Transverse colon (tissue), 4 donors: ENCODE measurements around the gene LIPT2. TPM values are rescaled to one million over a fixed set of nuclear protein-coding genes. Genes with fewer than 3 reads are reported as not detected.

Experiments
- DNase-seq: peaks from one replicate; pipeline ENCODE4 v3.0.0-alpha.2; 2019
- H3K27ac ChIP-seq, 4 donors: fragments of 200-600 bp; sonication (generic); 2 replicates each; pipeline ENCODE4 v1.5.1; 2016 to 2018; ENCODE audit warnings: inconsistent platforms in 4 of 4
- H3K27me3 ChIP-seq: fragments of 200-600 bp; sonication (generic); 2 replicates; pipeline ENCODE4 v1.5.1; 2017; ENCODE audit warnings: inconsistent platforms
- H3K36me3 ChIP-seq, 4 donors: fragments of 200-600 bp; sonication (generic); 2 replicates each; pipeline ENCODE4 v1.5.1; 2017 to 2019; ENCODE audit warnings: inconsistent platforms in 4 of 4
- H3K4me1 ChIP-seq, 4 donors: fragments of 200-600 bp; sonication (generic); 2 replicates each; pipeline ENCODE4 v1.5.1; 2017 to 2020; ENCODE audit warnings: inconsistent platforms in 4 of 4
- H3K4me3 ChIP-seq, 4 donors: fragments of 200-600 bp; sonication (generic); 1 replicate in 1 of 4; 2 replicates in 3 of 4; pipeline versions ENCODE4 v1.5.1 to v1.6.1; 2017 to 2019; ENCODE audit warnings: inconsistent platforms in 4 of 4
- H3K9me3 ChIP-seq, 2 donors: fragments of 200-600 bp; sonication (generic); 2 replicates each; pipeline ENCODE4 v1.5.1; 2017 to 2019; ENCODE audit warnings: inconsistent platforms in 2 of 2
- EP300 ChIP-seq: sonication (generic); formaldehyde crosslinking; IDR thresholded peaks from one replicate; pipeline ENCODE4 v1.6.1; 2017; ENCODE audit warnings: antibody characterized with exemption, low read depth
- POLR2A ChIP-seq: fragments of 450-650 bp; IDR thresholded peaks from one replicate; pipeline ENCODE4 v1.6.1; 2016; ENCODE audit warnings: antibody characterized with exemption, mild to moderate bottlenecking, moderate library complexity
- POLR2AphosphoS5 ChIP-seq, 3 donors: sonication (generic); formaldehyde crosslinking; IDR thresholded peaks; one replicate each; pipeline ENCODE4 v1.6.1; 2016; ENCODE audit warnings: antibody characterized with exemption in 3 of 3
- WGBS, 2 donors: methylation state at CpG; one replicate each; pipeline ENCODE4 v1.1.5; 2018; ENCODE audit warnings: low coverage in 1 of 2; 5-methylcytosine and 5-hydroxymethylcytosine counted together
- in situ Hi-C, 4 donors: fragments of 200-750 bp; cut with MboI; loops; one replicate each; pipeline versions ENCODE4 v1.15.0 to v1.15.1; 2017; ENCODE audit warnings: low sequenced_read_pairs in 3 of 4, low pct_ligation_motif_present in 1 of 4, low pct_unique_long_range_greater_than_20kb in 1 of 4
- intact Hi-C: fragments of 100-400 bp; cut with DNase I; formaldehyde crosslinking; loops from one replicate; pipeline ENCODE4 v1.15.1; 2023; ENCODE audit warnings: low total_unique reads
- total RNA-seq, 4 donors: library from RNA; depleted of rRNA; stranded (reverse); fragments of >200 nt; gene quantifications; one replicate each; pipeline ENCODE4 v1.1.0, GENCODE V29; 2016
- TF ChIP-seq, protein P1 (sequence below), 5 experiments: fragments of 200-600 bp in 3 of 5; fragments of 450-650 bp in 2 of 5; sonication (generic) in 3 of 5; IDR thresholded peaks; 1 replicate in 2 of 5; 2 replicates in 3 of 5; pipeline ENCODE4 v1.5.1; 2016 to 2017; ENCODE audit warnings: antibody characterized with exemption in 5 of 5, inconsistent platforms in 3 of 5, mild to moderate bottlenecking in 2 of 5, moderate library complexity in 1 of 5

The LIPT2 gene
- total RNA-seq, 4 donors from 2014 or later, result 4.1 to 11.6 (median 5.8) TPM

DNA sequence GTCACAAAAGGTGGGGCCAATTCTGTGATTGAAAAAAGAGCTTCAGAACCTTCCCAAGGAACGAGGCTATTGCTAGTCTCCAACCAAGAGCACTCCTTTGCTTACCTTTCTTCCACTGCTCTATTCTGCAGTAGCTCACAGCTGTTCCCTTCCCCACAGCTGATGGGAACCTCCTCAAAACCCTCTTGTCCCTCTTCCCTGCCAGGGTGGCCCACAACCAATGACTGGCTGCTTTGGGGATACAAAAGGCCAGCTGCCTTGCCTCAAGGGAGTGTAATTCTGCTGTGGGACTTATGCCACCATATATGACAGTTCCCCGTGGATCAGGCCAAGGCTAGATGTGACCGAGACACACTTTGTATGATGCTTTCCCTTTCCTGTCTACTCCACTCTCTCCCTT lies 41.2 kb downstream of the LIPT2 start:
- no peak for TF ChIP-seq POLR2A
- no peak for TF ChIP-seq POLR2AphosphoS5 (IDR thresholded peaks at IDR 0.05)
- TF ChIP-seq, protein P1, sequence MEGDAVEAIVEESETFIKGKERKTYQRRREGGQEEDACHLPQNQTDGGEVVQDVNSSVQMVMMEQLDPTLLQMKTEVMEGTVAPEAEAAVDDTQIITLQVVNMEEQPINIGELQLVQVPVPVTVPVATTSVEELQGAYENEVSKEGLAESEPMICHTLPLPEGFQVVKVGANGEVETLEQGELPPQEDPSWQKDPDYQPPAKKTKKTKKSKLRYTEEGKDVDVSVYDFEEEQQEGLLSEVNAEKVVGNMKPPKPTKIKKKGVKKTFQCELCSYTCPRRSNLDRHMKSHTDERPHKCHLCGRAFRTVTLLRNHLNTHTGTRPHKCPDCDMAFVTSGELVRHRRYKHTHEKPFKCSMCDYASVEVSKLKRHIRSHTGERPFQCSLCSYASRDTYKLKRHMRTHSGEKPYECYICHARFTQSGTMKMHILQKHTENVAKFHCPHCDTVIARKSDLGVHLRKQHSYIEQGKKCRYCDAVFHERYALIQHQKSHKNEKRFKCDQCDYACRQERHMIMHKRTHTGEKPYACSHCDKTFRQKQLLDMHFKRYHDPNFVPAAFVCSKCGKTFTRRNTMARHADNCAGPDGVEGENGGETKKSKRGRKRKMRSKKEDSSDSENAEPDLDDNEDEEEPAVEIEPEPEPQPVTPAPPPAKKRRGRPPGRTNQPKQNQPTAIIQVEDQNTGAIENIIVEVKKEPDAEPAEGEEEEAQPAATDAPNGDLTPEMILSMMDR (IDR thresholded peaks at IDR 0.05), result no peak
- no peak for TF ChIP-seq EP300
- in situ Hi-C loops, result loop anchor here (5.0 to 25.0 kb wide), 5 partner anchors 112 to 285 kb away; partner anchors contain the start of genes CHRDL2 (in 3 of the 4) and RNF169 (in 3 of the 4)
- intact Hi-C loops, result loop anchor here (2.0 to 5.0 kb wide), 2 partner anchors 190 to 285 kb away; no protein-coding TSS in a partner anchor

DNA sequence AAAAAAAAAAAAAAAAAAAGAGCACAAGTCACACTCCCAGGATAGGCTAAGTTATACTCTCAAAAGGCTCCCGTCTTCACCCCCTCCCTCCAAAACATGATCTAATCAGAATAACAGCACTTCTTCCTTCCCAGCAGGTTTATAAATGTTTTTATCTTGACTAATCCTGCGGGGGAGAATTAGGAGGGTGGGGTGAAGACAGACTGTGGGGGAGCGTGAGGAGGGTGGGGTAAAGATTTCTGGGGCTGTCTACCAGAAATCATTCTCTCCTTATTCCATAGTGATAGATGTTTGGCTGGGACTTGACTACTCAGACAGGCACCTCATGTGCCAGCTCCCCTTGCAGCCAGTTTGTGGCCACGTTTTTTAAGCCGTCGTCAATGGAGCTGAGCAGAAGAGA lies 43.2 kb downstream of the LIPT2 start:
- intact Hi-C loops, result loop anchor here (5.0 kb wide), 1 partner anchor 287 kb away; no protein-coding TSS in a partner anchor

More for the DNA sequence above, 41.2 kb downstream of the LIPT2 start:
- H3K27me3 ChIP-seq, result no peaks in the 10 kb centered on the region
- DNase-seq, result no peak
- H3K4me1 ChIP-seq, result peaks cover 0 to 9% (median 2%) of the 10 kb centered on the region in 4 donors
- H3K9me3 ChIP-seq, result no peaks in the 10 kb centered on the region
- H3K36me3 ChIP-seq, result peaks cover 0 to 3% (median 0%) of the 10 kb centered on the region in 4 donors
- no peak overlapping the region for H3K4me3 ChIP-seq
- 79% methylated on average over 3 of the region's 3 CpGs; no CpG with 5 or more reads in 1 of the 2 donors for WGBS, 2 donors
- H3K27ac ChIP-seq, result no peak overlapping the region

DNA sequence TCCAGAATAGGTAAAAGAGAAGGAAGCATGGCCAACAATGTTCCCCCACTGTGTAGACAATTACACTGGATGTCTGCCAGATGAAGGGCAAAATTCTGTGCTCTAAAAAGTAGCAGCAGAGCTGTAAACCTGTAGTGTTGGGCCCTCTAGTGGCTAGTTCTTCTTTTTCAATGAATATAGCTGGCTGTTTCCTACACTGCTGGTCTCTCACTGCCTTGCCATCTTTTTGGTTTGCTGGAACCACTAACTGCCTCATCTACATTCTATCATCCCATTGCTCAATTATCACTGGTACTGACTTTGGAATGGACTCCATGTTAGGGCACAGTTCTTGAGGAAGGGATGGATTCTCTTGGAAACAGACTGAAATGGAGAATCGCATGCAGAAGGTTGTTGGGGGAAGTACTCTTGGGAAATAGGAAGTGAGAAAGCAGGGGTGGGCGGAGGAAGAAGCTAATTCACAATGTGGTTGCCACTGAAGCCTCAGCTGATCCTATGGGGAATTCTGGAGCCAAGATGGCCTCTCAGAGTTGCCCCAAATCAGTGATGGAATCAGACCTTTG lies 44.1 kb downstream of the LIPT2 start:
- Histone ChIP-seq H3K9me3 (no peaks in the 10 kb centered on the region), H3K4me1 (peaks cover 2 to 16% (median 8%) of the 10 kb centered on the region in 4 donors), H3K27ac (no peak overlapping the region), H3K27me3 (no peaks in the 10 kb centered on the region), H3K36me3 (no peaks in the 10 kb centered on the region), H3K4me3 (no peak overlapping the region)
- DNase-seq, result peak; percentile 39
- in situ Hi-C loops, result loop anchor here (5.0 to 10.0 kb wide), 5 partner anchors 55 to 197 kb away; partner anchors contain the start of gene PGM2L1 (in 1 of the 4)
- 70 to 75% methylated on average over 2 of the region's 2 CpGs for WGBS, 2 donors
- intact Hi-C loops, result loop anchor here (2.0 kb wide), 1 partner anchor 195 kb away; no protein-coding TSS in a partner anchor
- TF ChIP-seq POLR2A (no peak), POLR2AphosphoS5 (IDR thresholded peaks at IDR 0.05) (no peak), EP300 (no peak)
- TF ChIP-seq, protein P1 (IDR thresholded peaks at IDR 0.05), result peak; percentile 55 to 82 (median 70)

More for the DNA sequence above, 43.2 kb downstream of the LIPT2 start:
- no peak for DNase-seq
- in situ Hi-C loops, result loop anchor here (5.0 to 25.0 kb wide), 5 partner anchors 114 to 287 kb away; partner anchors contain the start of genes CHRDL2 (in 3 of the 4) and RNF169 (in 3 of the 4)
- peaks cover 0 to 9% (median 2%) of the 10 kb centered on the region in 4 donors for H3K4me1 ChIP-seq
- H3K9me3 ChIP-seq, result no peaks in the 10 kb centered on the region
- no peak overlapping the region for H3K27ac ChIP-seq
- H3K36me3 ChIP-seq, result no peaks in the 10 kb centered on the region
- WGBS, 2 donors, result 79 to 84% methylated on average over 6 of the region's 6 CpGs
- H3K4me3 ChIP-seq, result no peak overlapping the region
- TF ChIP-seq EP300 (no peak), POLR2A (no peak), POLR2AphosphoS5 (IDR thresholded peaks at IDR 0.05) (no peak)
- TF ChIP-seq, protein P1 (IDR thresholded peaks at IDR 0.05), result no peak
- no peaks in the 10 kb centered on the region for H3K27me3 ChIP-seq

DNA sequence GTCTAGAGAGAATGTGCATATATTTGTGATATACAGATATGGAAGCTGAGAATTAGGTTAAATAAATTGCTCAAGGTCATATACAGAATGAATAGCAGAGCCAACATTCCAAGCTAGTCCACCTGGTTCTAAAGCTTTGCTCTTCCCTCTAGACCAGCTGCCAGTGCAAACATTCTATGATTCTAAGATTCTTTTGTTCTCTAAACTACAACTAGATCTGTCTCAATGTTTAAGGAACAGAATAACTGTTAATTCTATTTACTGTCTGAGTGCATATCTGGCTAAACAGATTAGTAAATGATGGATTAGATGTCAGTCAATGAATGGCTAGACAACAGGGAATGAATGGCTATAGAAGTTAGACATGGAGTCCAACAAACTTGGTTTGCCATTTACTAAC lies 45.8 kb downstream of the LIPT2 start:
- in situ Hi-C loops, result loop anchor here (5.0 to 10.0 kb wide), 5 partner anchors 53 to 195 kb away; partner anchors contain the start of gene PGM2L1 (in 1 of the 4)
- Histone ChIP-seq H3K4me1 (peaks cover 13 to 26% (median 24%) of the 10 kb centered on the region in 4 donors), H3K36me3 (no peaks in the 10 kb centered on the region), H3K9me3 (no peaks in the 10 kb centered on the region), H3K27me3 (no peaks in the 10 kb centered on the region), H3K27ac (no peak overlapping the region), H3K4me3 (no peak overlapping the region)
- intact Hi-C loops, result loop anchor here (1.0 to 2.0 kb wide), 2 partner anchors 60 to 193 kb away; no protein-coding TSS in a partner anchor
- TF ChIP-seq, protein P1 (IDR thresholded peaks at IDR 0.05), result no peak
- TF ChIP-seq EP300 (no peak), POLR2AphosphoS5 (IDR thresholded peaks at IDR 0.05) (no peak), POLR2A (no peak)
- no peak for DNase-seq
